ENCODE data around the gene STAT1. TPM values are rescaled to one million over a fixed set of nuclear protein-coding genes. Genes with fewer than 3 reads are reported as not detected.

Gene STAT1
- polyA plus RNA-seq, 1 donor from 2014 or later = 4.9 TPM

GRCh38 chr2:191009541-191010374 is 4.2 kb downstream of the STAT1 start:
- H3K79me2 ChIP-seq (replicated peaks; ENCODE audit: insufficient read depth, low read length) = no peaks in the 10 kb centered on the region
- H2AFZ ChIP-seq (ENCODE audit: low read depth, low read length) = no peak overlapping the region
- no peaks in the 10 kb centered on the region for H3K9me3 ChIP-seq (ENCODE audit: low read length)
- no peak overlapping the region for H3K4me3 ChIP-seq (ENCODE audit: low read length)
- no peak overlapping the region for H3K27ac ChIP-seq (ENCODE audit: low read length)
- no peaks in the 10 kb centered on the region for H3K9me2 ChIP-seq (ENCODE audit: insufficient read depth, low read length)
- no peaks in the 10 kb centered on the region for H3K36me3 ChIP-seq (ENCODE audit: insufficient read depth, low read length)
- H3F3A ChIP-seq (ENCODE audit: insufficient read depth, low read length, poor library complexity, severe bottlenecking) = no peaks in the 10 kb centered on the region
- TF ChIP-seq POLR2AphosphoS5 (IDR thresholded peaks at IDR 0.05) = no peak
- TF ChIP-seq EP300 (conservative IDR thresholded peaks at IDR 0.05; ENCODE audit: poor library complexity, severe bottlenecking) = no peak
- no peak for TF ChIP-seq MXI1 (conservative IDR thresholded peaks at IDR 0.05; ENCODE audit: poor library complexity, severe bottlenecking)
- H4K20me1 ChIP-seq (ENCODE audit: insufficient read depth) = no peaks in the 10 kb centered on the region
- no peak overlapping the region for H3K4me2 ChIP-seq (ENCODE audit: low read length)
- no peak overlapping the region for H3K9ac ChIP-seq (ENCODE audit: low read length)
- H3K27me3 ChIP-seq (ENCODE audit: insufficient read depth, low read depth, low read length) = no peaks in the 10 kb centered on the region

- H3K9ac ChIP-seq (ENCODE audit: low read length) = no peak overlapping the region
- TF ChIP-seq RAD21 (conservative IDR thresholded peaks at IDR 0.05) (no peak), CTCF (IDR thresholded peaks at IDR 0.05; ENCODE audit: poor library complexity, severe bottlenecking) (no peak), TAF1 (IDR thresholded peaks at IDR 0.05; ENCODE audit: low read depth) (no peak), MXI1 (conservative IDR thresholded peaks at IDR 0.05; ENCODE audit: poor library complexity, severe bottlenecking) (no peak), EP300 (conservative IDR thresholded peaks at IDR 0.05; ENCODE audit: poor library complexity, severe bottlenecking) (no peak), SMC3 (conservative IDR thresholded peaks at IDR 0.05; ENCODE audit: poor library complexity) (no peak), POLR2AphosphoS5 (IDR thresholded peaks at IDR 0.05) (no peak), EZH2 (IDR thresholded peaks at IDR 0.05; ENCODE audit: borderline replicate concordance, insufficient read depth, low read length, poor library complexity, severe bottlenecking) (no peak), REST (IDR thresholded peaks at IDR 0.05; ENCODE audit: borderline replicate concordance) (no peak)
- no peaks in the 10 kb centered on the region for H3K27me3 ChIP-seq (ENCODE audit: insufficient read depth, low read depth, low read length)
- H3K4me2 ChIP-seq (ENCODE audit: low read length) = no peak overlapping the region
- H3K4me3 ChIP-seq (ENCODE audit: low read length) = no peak overlapping the region
- no peaks in the 10 kb centered on the region for H3K9me2 ChIP-seq (ENCODE audit: insufficient read depth, low read length)
- H2AFZ ChIP-seq (ENCODE audit: low read depth, low read length) = no peak overlapping the region
- no peak overlapping the region for H3K27ac ChIP-seq (ENCODE audit: low read length)
- H3K9me3 ChIP-seq (ENCODE audit: low read length) = no peaks in the 10 kb centered on the region
- no peaks in the 10 kb centered on the region for H4K20me1 ChIP-seq (ENCODE audit: insufficient read depth)
- H3F3A ChIP-seq (ENCODE audit: insufficient read depth, low read length, poor library complexity, severe bottlenecking) = no peaks in the 10 kb centered on the region
- no peaks in the 10 kb centered on the region for H3K36me3 ChIP-seq (ENCODE audit: insufficient read depth, low read length)
- H3K79me2 ChIP-seq (replicated peaks; ENCODE audit: insufficient read depth, low read length) = no peaks in the 10 kb centered on the region
Observed at GRCh38 chr2:191008286-191008685, 5.7 kb downstream of the STAT1 start.

All from neural cell (in vitro differentiated cells).